ENCODE data around the gene STAT2. TPM values are rescaled to one million over a fixed set of nuclear protein-coding genes. Genes with fewer than 3 reads are reported as not detected.

The STAT2 gene
- total RNA-seq, 1 donor from 2014 or later = 48.2 TPM

- H3K4me3 ChIP-seq (ENCODE audit: low read depth, low read length) = peak overlapping the region; percentile 69
- no peak for DNase-seq (ENCODE audit: low read depth)
- no peak for TF ChIP-seq CTCF (conservative IDR thresholded peaks at IDR 0.05; ENCODE audit: low read depth, low read length)
Measured at GRCh38 chr12:56298828-56299227, 61.1 kb downstream of the STAT2 start.

- no peak for DNase-seq (ENCODE audit: low read depth)
- H3K4me3 ChIP-seq (ENCODE audit: low read depth, low read length) = no peak overlapping the region
- no peak for TF ChIP-seq CTCF (conservative IDR thresholded peaks at IDR 0.05; ENCODE audit: low read depth, low read length)
Measured at GRCh38 chr12:56297400-56297799, 62.5 kb downstream of the STAT2 start.

GRCh38 chr12:56296295-56296694, 63.6 kb downstream of the STAT2 start:
- TF ChIP-seq CTCF (conservative IDR thresholded peaks at IDR 0.05; ENCODE audit: low read depth, low read length) = no peak
- no peak overlapping the region for H3K4me3 ChIP-seq (ENCODE audit: low read depth, low read length)
- DNase-seq (ENCODE audit: low read depth) = no peak

GRCh38 chr12:56293795-56294194, 66.1 kb downstream of the STAT2 start:
- H3K4me3 ChIP-seq (ENCODE audit: low read depth, low read length) = no peak overlapping the region
- no peak for DNase-seq (ENCODE audit: low read depth)
- no peak for TF ChIP-seq CTCF (conservative IDR thresholded peaks at IDR 0.05; ENCODE audit: low read depth, low read length)

Other genes starting within 250 kb of the STAT2 start
- 3,901 and 5,792 TPM in 2 replicates for gene RPL41, start 243.5 kb downstream of the STAT2 start, total RNA-seq
- gene ZC3H10, start 241.8 kb downstream of the STAT2 start, total RNA-seq = 1.8 and 2.7 TPM in 2 replicates
- 384 and 464 TPM in 2 replicates for gene ESYT1, start 231.8 kb downstream of the STAT2 start, total RNA-seq
- gene MYL6B, start 207.5 kb downstream of the STAT2 start, total RNA-seq = 119 and 133 TPM in 2 replicates
- gene MYL6, start 201.7 kb downstream of the STAT2 start, total RNA-seq = 3,822 and 3,955 TPM in 2 replicates
- gene SMARCC2, start 170.6 kb downstream of the STAT2 start, total RNA-seq = 34.9 and 43.9 TPM in 2 replicates
- 25.1 and 48.4 TPM in 2 replicates for gene RNF41, start 138.2 kb downstream of the STAT2 start, total RNA-seq
- gene NABP2, start 135.8 kb downstream of the STAT2 start, total RNA-seq = 22.7 and 60.8 TPM in 2 replicates
- gene SLC39A5, start 130.1 kb downstream of the STAT2 start, total RNA-seq = not detected in 2 replicates
- 29.6 and 31.3 TPM in 2 replicates for gene ANKRD52, start 101.7 kb downstream of the STAT2 start, total RNA-seq
- gene COQ10A, start 93.2 kb downstream of the STAT2 start, total RNA-seq = 10.9 and 18.8 TPM in 2 replicates
- 133 and 174 TPM in 2 replicates for gene CS, start 59.8 kb downstream of the STAT2 start, total RNA-seq
- gene CNPY2, start 44.1 kb downstream of the STAT2 start, total RNA-seq = 141 and 155 TPM in 2 replicates
- gene PAN2, start 26.1 kb downstream of the STAT2 start, total RNA-seq = 12.1 and 15.0 TPM in 2 replicates
- 13.4 and 26.1 TPM in 2 replicates for gene IL23A, start 21.2 kb downstream of the STAT2 start, total RNA-seq
- not detected in 2 replicates for gene APOF, start 2.8 kb upstream of the STAT2 start, total RNA-seq
- gene TIMELESS, start 89.3 kb upstream of the STAT2 start, total RNA-seq = 30.2 and 35.0 TPM in 2 replicates
- not detected in 2 replicates for gene MIP, start 94.5 kb upstream of the STAT2 start, total RNA-seq
- 1.6 and 2.1 TPM in 2 replicates for gene SPRYD4, start 108.5 kb upstream of the STAT2 start, total RNA-seq
- 0.29 and 2.9 TPM in 2 replicates for gene GLS2, start 128.1 kb upstream of the STAT2 start, total RNA-seq
- gene RBMS2, start 161.7 kb upstream of the STAT2 start, total RNA-seq = 23.9 and 31.0 TPM in 2 replicates